ENCODE measurements around the gene ITPRIPL1.

GRCh38 chr2:96374211-96374951 is 49.3 kb downstream of the ITPRIPL1 start:
- TF ChIP-seq YY1 (IDR thresholded peaks at IDR 0.05; ENCODE audit: insufficient read depth, insufficient read length) (no peak), ZNF274 (IDR thresholded peaks at IDR 0.05; ENCODE audit: low read depth, low read length) (no peak)

Data from NT2/D1 (cell line).